Memory B cell (primary cell): ENCODE data around the gene OTUD6A.
"Not testable (repeated sequence)": the region's sequence is repeated elsewhere in the genome, so short reads cannot be mapped to it uniquely, and the experiment has no call there.

Experiments
- ATAC-seq: fragments of 150-1000 bp; cut with Tn5 transposase; 2 replicates; pipeline ENCODE4 v1.10.0; 2021; ENCODE audit warnings: low read depth, mild to moderate bottlenecking, moderate library complexity
- DNase-seq, 2 donors: peaks; one replicate each; pipeline ENCODE4 v3.0.0; 2022; ENCODE audit warnings: low spot score in 2 of 2
- H3K27ac Mint-ChIP-seq: one replicate; pipeline ENCODE4 v1.8.0; 2022; ENCODE audit warnings: mild to moderate bottlenecking, moderate library complexity, mixed read lengths
- H3K27me3 Mint-ChIP-seq: one replicate; pipeline ENCODE4 v1.8.0; 2022; ENCODE audit warnings: mixed read lengths
- H3K36me3 Mint-ChIP-seq: one replicate; pipeline ENCODE4 v1.8.0; 2022; ENCODE audit warnings: mild to moderate bottlenecking, mixed read lengths
- H3K4me1 Mint-ChIP-seq: one replicate; pipeline ENCODE4 v1.8.0; 2022; ENCODE audit warnings: mixed read lengths
- H3K4me3 Mint-ChIP-seq: one replicate; pipeline ENCODE4 v1.8.0; 2022; ENCODE audit warnings: mild to moderate bottlenecking, moderate library complexity, mixed read lengths
- H3K9me3 Mint-ChIP-seq: one replicate; pipeline ENCODE4 v1.8.0; 2022; ENCODE audit warnings: mixed read lengths

The OTUD6A gene

DNA sequence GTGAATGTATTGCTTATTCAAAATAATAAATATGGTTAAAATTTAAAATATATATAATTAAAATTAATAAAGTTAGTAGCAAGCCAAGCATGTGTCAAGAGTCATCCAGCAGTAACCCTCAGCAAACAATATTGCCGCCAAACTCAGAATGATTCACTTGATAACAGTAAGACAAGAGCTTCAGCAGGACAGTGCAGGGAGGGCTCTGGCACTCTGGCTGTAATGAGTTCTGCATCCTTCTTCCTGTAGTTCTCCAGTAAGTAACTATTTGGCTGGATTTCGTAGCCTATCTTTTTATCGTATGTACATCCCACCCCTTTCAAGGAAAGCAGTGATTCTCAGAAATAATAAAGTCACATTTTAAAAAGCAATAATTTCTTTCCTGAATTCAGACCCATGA, 17.6 kb downstream of the OTUD6A start:
- no peak overlapping the region for H3K27ac Mint-ChIP-seq
- no peak for DNase-seq
- H3K4me1 Mint-ChIP-seq: no peaks in the 10 kb centered on the region
- H3K27me3 Mint-ChIP-seq: peaks cover 1% of the 10 kb centered on the region
- H3K9me3 Mint-ChIP-seq: peaks cover 2% of the 10 kb centered on the region
- ATAC-seq: no peak
- H3K36me3 Mint-ChIP-seq: no peaks in the 10 kb centered on the region
- no peak overlapping the region for H3K4me3 Mint-ChIP-seq

DNA sequence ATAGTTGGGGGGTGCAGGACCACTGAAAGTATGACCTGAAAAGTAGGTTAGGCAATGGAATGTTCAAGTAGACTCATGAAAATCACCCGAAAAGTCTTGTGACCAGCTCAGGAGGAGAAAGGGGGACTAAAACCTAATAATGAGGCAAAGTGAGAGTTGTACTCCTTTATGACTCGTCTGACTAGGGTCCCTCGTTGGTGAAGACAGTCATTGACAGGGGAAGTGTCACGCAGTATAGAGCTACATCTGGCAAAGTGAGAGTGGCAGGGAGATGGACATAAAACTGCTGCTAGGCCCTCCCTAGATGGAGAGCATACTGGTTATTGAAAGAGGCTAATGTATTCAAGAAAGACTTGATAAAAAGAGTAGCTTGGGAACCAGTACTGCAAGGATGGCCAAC, 20.5 kb downstream of the OTUD6A start:
- Mint-ChIP-seq H3K4me3 (no peak overlapping the region), H3K27ac (no peak overlapping the region), H3K9me3 (no peaks in the 10 kb centered on the region), H3K27me3 (peaks cover 1% of the 10 kb centered on the region), H3K36me3 (no peaks in the 10 kb centered on the region), H3K4me1 (no peaks in the 10 kb centered on the region)
- DNase-seq (no peak), ATAC-seq (no peak)

DNA sequence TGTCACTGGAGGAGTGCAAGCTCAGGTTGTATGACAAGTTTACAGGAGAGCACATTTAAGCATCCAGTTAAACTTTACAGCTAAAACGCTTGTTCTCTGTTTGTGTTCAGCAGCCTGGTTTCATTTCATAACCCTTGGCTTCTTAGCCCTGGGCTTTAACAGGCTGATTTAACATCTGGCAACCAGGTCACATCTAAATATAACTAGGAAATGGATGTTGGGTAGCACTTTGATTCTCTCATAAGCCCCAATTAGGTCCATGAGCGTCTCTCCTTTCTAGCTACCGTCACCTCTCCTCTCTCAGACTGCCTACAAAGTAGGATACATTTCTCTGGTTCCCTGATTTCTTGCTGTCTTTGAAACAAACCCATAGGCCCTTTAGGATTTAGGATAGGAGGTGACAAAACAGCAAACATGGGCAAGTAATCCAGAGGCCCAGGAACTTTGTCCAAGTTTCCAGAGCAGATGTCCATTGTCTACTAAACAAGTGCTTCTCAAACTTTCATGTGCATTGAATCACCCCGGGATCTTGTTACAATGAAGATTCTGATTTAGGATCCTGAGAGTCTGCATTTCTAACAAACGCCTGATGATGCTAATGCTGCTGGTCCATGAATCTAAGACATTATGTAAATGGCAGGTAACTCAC, 22.5 kb downstream of the OTUD6A start:
- Mint-ChIP-seq H3K9me3 (no peaks in the 10 kb centered on the region), H3K4me3 (no peak overlapping the region), H3K36me3 (no peaks in the 10 kb centered on the region), H3K27ac (no peak overlapping the region), H3K27me3 (peaks cover 4% of the 10 kb centered on the region), H3K4me1 (peaks cover 3% of the 10 kb centered on the region)
- no peak for DNase-seq
- ATAC-seq: no peak

DNA sequence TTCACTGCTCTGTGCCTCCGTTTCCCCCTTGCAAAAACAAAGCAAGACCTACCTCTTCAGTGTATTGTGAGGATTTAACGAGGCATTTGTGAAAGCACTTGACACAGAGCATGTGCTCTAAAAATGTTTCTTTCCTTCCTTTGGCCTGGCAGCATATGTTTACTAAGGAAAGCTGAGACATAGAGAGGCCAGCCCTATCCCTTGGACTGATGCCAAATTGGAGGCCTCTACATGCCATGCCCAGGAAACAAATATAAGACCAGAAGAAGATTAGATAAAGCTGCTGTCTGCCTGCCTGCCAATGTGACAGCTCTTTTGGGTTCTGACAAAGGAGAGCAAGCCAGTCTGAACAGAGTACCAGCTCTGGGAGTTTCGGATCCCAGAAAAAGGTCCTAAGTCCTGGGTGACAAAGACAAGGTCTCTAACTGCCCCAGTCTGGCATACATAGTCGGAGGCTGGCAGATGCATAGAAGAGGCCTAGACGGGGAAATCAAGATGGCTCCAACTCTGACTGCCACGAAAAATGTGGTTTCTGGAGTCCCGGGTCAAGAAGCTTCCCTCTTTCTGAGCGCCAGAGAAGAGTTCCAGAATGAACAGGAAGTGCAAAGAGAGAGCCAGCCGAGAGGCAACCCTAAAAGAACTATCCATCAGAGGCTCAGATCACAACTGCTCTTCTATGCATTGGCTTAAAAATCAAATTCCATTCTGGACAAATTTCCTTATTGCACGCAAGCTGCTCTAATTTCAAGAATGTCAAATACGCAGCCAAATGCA, 25.8 kb downstream of the OTUD6A start:
- H3K27me3 Mint-ChIP-seq: peaks cover 5% of the 10 kb centered on the region
- no peaks in the 10 kb centered on the region for H3K36me3 Mint-ChIP-seq
- no peak overlapping the region for H3K27ac Mint-ChIP-seq
- ATAC-seq (no peak), DNase-seq (no peak)
- H3K9me3 Mint-ChIP-seq: no peaks in the 10 kb centered on the region
- peaks cover 4% of the 10 kb centered on the region for H3K4me1 Mint-ChIP-seq
- H3K4me3 Mint-ChIP-seq: no peak overlapping the region

DNA sequence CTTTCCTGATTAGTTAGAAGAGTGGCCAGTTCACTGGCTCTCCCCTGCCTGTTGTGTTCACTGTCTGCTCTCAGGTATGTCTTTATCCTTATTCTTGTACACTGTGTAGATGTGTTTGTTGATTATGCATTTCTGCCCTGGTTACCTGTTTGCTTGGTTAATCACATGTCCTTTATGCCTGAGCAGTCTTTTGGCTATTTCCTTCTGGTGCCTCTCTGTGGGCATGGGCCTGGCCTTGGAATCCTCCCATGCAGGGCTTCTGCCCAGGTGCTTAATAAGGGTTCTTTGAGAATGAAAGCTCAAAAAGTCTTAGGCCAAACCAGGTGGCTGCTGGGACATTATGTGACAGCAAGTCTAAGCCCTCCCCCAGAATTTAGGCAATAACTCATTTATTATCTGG, 26.5 kb downstream of the OTUD6A start:
- H3K4me1 Mint-ChIP-seq: peaks cover 4% of the 10 kb centered on the region
- H3K27ac Mint-ChIP-seq: no peak overlapping the region
- no peak for ATAC-seq
- no peaks in the 10 kb centered on the region for H3K9me3 Mint-ChIP-seq
- H3K36me3 Mint-ChIP-seq: no peaks in the 10 kb centered on the region
- H3K27me3 Mint-ChIP-seq: peaks cover 5% of the 10 kb centered on the region
- H3K4me3 Mint-ChIP-seq: no peak overlapping the region
- DNase-seq: no peak

DNA sequence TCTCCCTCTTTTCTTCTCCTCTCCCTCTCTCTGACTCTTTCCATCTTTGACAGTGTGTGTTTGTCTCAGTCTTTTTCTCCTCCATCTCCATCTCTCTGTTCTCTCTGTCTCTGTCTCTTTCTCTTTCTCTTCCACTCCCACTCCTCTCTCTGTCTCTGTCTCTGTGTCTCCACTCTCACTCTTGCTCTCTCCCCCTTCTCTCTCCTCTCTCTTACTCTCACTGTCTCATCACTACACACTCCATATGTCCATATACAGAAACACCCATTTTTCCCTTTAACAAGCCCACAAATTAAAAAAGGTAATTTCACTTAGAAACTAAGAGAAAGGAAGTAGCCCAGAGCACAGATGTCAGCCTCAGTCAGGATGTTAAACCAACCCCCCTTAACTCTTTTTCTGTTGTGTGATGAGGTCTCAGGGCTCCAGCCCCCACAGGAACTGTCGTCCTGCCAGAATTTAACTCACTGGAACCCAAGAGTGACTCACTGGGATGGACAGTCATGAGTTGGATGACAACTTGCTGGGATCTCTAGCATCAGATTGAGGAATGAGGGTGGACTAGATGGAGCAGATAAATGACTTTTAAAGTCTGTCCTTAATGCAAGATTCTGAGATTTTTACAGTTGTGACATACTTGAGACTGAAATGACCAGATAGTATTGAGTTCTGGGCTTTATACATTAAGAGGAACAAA, 27.5 kb downstream of the OTUD6A start:
- no peak for ATAC-seq
- Mint-ChIP-seq H3K27me3 (peaks cover 5% of the 10 kb centered on the region), H3K9me3 (no peaks in the 10 kb centered on the region), H3K36me3 (no peaks in the 10 kb centered on the region), H3K4me3 (no peak overlapping the region), H3K4me1 (peaks cover 4% of the 10 kb centered on the region), H3K27ac (no peak overlapping the region)
- DNase-seq: no peak

DNA sequence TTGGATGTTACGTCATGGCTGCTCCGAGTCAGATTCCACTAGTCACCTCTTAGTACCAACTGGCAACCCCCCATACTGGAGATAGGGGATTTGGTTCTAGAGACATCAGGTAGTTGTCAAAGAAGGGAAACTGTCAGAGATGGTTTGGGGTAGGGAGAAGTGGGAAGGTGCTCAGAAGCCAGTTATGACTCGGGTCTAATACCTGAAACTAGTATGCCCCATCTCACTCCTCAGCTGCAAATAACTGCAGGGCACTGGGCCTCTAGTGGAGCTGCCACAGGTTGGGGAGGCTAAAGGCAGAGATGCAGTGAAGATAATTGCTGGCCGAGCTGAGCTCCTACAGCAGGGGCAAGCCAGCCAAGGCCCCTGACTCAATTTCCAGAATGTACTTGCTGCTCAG, 30.0 kb downstream of the OTUD6A start:
- H3K27ac Mint-ChIP-seq: no peak overlapping the region
- peaks cover 4% of the 10 kb centered on the region for H3K4me1 Mint-ChIP-seq
- DNase-seq (no peak), ATAC-seq (no peak)
- H3K36me3 Mint-ChIP-seq: no peaks in the 10 kb centered on the region
- H3K4me3 Mint-ChIP-seq: no peak overlapping the region
- peaks cover 5% of the 10 kb centered on the region for H3K27me3 Mint-ChIP-seq
- no peaks in the 10 kb centered on the region for H3K9me3 Mint-ChIP-seq

DNA sequence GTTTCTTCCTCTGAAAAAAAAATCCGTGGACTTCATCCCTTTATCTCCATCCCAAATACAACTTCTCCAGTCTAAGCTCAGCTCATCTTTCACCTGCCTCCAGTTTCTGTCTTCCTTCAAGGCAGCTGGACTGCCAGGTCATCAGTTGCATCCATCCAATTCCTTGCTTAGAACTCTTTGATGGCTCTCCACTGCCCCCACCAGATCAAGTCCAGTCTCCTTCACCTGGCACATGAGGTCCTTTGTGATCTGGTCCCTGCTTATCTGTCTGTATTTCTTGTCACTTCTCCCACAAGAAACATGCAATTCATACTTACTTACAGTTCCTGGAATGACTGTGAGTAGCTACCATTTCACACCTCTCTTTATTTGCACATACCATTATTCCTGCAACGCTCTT, 33.8 kb downstream of the OTUD6A start:
- no peak overlapping the region for H3K4me3 Mint-ChIP-seq
- no peak for ATAC-seq
- no peaks in the 10 kb centered on the region for H3K4me1 Mint-ChIP-seq
- no peak for DNase-seq
- H3K36me3 Mint-ChIP-seq: no peaks in the 10 kb centered on the region
- H3K9me3 Mint-ChIP-seq: no peaks in the 10 kb centered on the region
- H3K27ac Mint-ChIP-seq: no peak overlapping the region
- peaks cover 6% of the 10 kb centered on the region for H3K27me3 Mint-ChIP-seq

DNA sequence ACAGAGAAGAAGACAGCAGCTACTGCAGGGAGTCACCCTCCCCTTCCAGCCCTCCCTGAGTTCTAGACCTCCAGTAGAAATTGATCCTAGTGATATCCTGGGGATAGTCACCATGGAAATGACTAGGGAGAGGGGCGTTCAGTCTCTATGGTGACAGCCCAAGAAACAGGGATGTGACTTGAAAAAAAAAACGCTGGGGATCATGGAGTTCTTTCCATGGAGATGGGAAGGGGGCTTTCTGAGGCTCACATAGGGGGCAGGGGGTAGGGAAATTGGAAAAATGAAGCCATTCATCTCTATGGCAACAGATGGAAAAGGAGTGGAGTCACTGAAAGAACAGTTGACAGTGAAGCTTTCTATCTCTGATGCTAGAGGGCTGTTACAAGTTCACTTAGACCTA, 43.0 kb downstream of the OTUD6A start:
- H3K4me1 Mint-ChIP-seq: no peaks in the 10 kb centered on the region
- peaks cover 1% of the 10 kb centered on the region for H3K27me3 Mint-ChIP-seq
- no peak overlapping the region for H3K4me3 Mint-ChIP-seq
- no peak for ATAC-seq
- DNase-seq: no peak
- no peaks in the 10 kb centered on the region for H3K36me3 Mint-ChIP-seq
- H3K27ac Mint-ChIP-seq: no peak overlapping the region
- no peaks in the 10 kb centered on the region for H3K9me3 Mint-ChIP-seq

DNA sequence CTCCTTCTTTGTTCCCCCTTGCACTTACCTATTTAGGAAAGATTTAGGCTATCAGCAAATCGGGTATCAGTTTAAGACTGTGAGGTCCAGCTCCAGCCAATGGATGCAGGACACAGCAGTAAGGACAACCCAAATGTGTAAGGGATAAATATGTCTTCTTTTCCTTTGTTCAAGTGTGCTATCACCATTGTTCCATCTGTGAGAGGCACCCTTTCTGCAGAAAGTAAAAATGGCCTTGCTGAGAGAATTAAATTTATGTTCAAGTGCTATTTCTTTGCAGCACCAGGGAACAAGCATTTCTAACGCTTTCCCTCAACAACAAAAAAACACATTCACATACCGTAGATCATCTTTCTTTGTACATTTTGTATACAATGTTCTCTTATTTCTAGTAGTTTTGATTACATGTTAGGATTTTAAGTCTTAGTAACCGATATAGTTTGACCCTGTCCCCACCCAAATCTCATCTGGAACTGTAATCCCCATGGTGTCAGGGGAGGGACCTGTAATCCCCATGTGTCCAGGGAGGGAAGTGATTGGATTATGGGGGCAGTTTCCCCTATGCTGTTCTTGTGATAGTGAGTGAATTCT, 49.3 kb downstream of the OTUD6A start:
- H3K4me1 Mint-ChIP-seq, H3K4me3 Mint-ChIP-seq, H3K36me3 Mint-ChIP-seq, DNase-seq, ATAC-seq, H3K27ac Mint-ChIP-seq, H3K9me3 Mint-ChIP-seq, H3K27me3 Mint-ChIP-seq: not testable (repeated sequence)
